A549 (cell line): Measurements from ENCODE around the gene TBC1D1. TPM values are rescaled to one million over a fixed set of nuclear protein-coding genes. Genes with fewer than 3 reads are reported as not detected.

Experiments used
- ATAC-seq, 2 experiments: fragments of 200-7000 bp in 1 of 2; fragments of >200 bp in 1 of 2; cut with Nextera tagmentation in 1 of 2; cut with Tn5 transposase in 1 of 2; 3 replicates each; pipeline versions ENCODE4 v1.8.0 to v1.9.1; 2018 to 2020; ENCODE audit warnings: mild to moderate bottlenecking in 1 of 2, moderate library complexity in 1 of 2
- CTCF ChIA-PET: fragments of 300-600 bp; sonication (Branson Sonifier 250); formaldehyde crosslinking; extraction: SDS; loops from one replicate; lab custom pipeline; 2021; ENCODE audit warnings: antibody characterized with exemption, inconsistent platforms; lab: Yijun Ruan, JAX
- POLR2A ChIA-PET: fragments of 350-600 bp; formaldehyde crosslinking; extraction: SDS; loops from one replicate; lab custom pipeline; 2021; ENCODE audit warnings: antibody characterized with exemption, inconsistent platforms; lab: Yijun Ruan, JAX
- DNase-seq, 2 experiments: peaks; one replicate each; pipeline versions ENCODE4 v3.0.0 to v3.0.0-alpha.2; 2011 to 2016; ENCODE audit warnings: low read depth in 1 of 2, low spot score in 1 of 2
- FAIRE-seq: peaks from 2 replicates; lab custom pipeline; 2011; peaks lifted over from hg19 to GRCh38; lab: Jason Lieb, UNC
- H3K27ac ChIP-seq, 2 experiments: fragments of >200 bp; sonication (Bioruptor Twin); formaldehyde crosslinking; 3 replicates each; pipeline ENCODE4 v1.5.1; 2016 to 2017
- H3K4me1 ChIP-seq: fragments of >200 bp; sonication (Bioruptor Twin); formaldehyde crosslinking; 3 replicates; pipeline ENCODE4 v1.6.1; 2016
- H3K4me2 ChIP-seq: fragments of >200 bp; sonication (Bioruptor Twin); formaldehyde crosslinking; 3 replicates; pipeline ENCODE4 v1.6.1; 2016
- H3K4me3 ChIP-seq: fragments of >200 bp; sonication (Bioruptor Twin); formaldehyde crosslinking; 3 replicates; pipeline ENCODE4 v1.5.1; 2016
- H3K9me3 ChIP-seq: fragments of >200 bp; sonication (Bioruptor Twin); formaldehyde crosslinking; 3 replicates; pipeline ENCODE4 v1.6.1; 2016
- CBX8 ChIP-seq: fragments of 200-600 bp; sonication (generic); IDR thresholded peaks from 2 replicates; pipeline ENCODE4 v1.6.1; 2016
- CEBPB ChIP-seq, 2 experiments: fragments of >200 bp in 1 of 2; sonication (Bioruptor Twin) in 1 of 2; formaldehyde crosslinking in 1 of 2; IDR thresholded peaks; 2 replicates each; pipeline ENCODE4 v1.6.1; 2012 to 2016
- CHD2 ChIP-seq: fragments of 150-350 bp; IDR thresholded peaks from 2 replicates; pipeline ENCODE4 v1.6.1; 2014; ENCODE audit warnings: low read length; ENCODE audit not compliant: partially characterized antibody
- ELK1 ChIP-seq: fragments of 150-350 bp; IDR thresholded peaks from 2 replicates; pipeline ENCODE4 v1.6.1; 2014; ENCODE audit warnings: low read depth, mild to moderate bottlenecking, low read length
- FOSB ChIP-seq: fragments of 250-450 bp; sonication (Bioruptor Pico); IDR thresholded peaks from 2 replicates; pipeline ENCODE4 v1.5.0; 2020; ENCODE audit warnings: mild to moderate bottlenecking, moderate library complexity
- HMGXB4 ChIP-seq: fragments of 250-450 bp; sonication (Bioruptor Pico); IDR thresholded peaks from 2 replicates; pipeline ENCODE4 v1.5.0; 2021; ENCODE audit warnings: mild to moderate bottlenecking, moderate library complexity, borderline replicate concordance
- HOXB13 ChIP-seq: fragments of 250-450 bp; sonication (Bioruptor Pico); IDR thresholded peaks from 2 replicates; pipeline ENCODE4 v1.5.0; 2020; ENCODE audit warnings: low read depth, mild to moderate bottlenecking, moderate library complexity
- JUNB ChIP-seq: fragments of >200 bp; sonication (Bioruptor Twin); formaldehyde crosslinking; IDR thresholded peaks from 2 replicates; pipeline ENCODE4 v1.6.1; 2016
- KDM1A ChIP-seq: fragments of 200-600 bp; sonication (generic); IDR thresholded peaks from 2 replicates; pipeline ENCODE4 v1.6.1; 2016; ENCODE audit warnings: low read depth, mild to moderate bottlenecking
- KDM5A ChIP-seq: fragments of 200-600 bp; sonication (generic); IDR thresholded peaks from 2 replicates; pipeline ENCODE4 v1.6.1; 2016; ENCODE audit warnings: antibody characterized with exemption, mild to moderate bottlenecking
- MAZ ChIP-seq: fragments of 150-350 bp; IDR thresholded peaks from 2 replicates; pipeline ENCODE4 v1.6.1; 2014; ENCODE audit warnings: antibody characterized with exemption, low read depth, low read length, borderline replicate concordance
- MYC ChIP-seq: IDR thresholded peaks from 2 replicates; pipeline ENCODE4 v1.6.1; 2012; ENCODE audit warnings: mild to moderate bottlenecking, inconsistent platforms, low read length, improper control_type of control experiment, borderline replicate concordance
- NFE2L2 ChIP-seq: fragments of 150-350 bp; conservative IDR thresholded peaks from 2 replicates; pipeline ENCODE4 v1.6.1; 2014; ENCODE audit warnings: low read length
- NPAS2 ChIP-seq: fragments of 250-450 bp; sonication (Bioruptor Pico); IDR thresholded peaks from 2 replicates; pipeline ENCODE4 v1.8.0; 2022; ENCODE audit warnings: mild to moderate bottlenecking, moderate library complexity, borderline replicate concordance
- NR3C1 ChIP-seq: fragments of >200 bp; sonication (Bioruptor Twin); formaldehyde crosslinking; IDR thresholded peaks from 3 replicates; pipeline ENCODE4 v1.6.1; 2017
- PBX3 ChIP-seq: IDR thresholded peaks from 2 replicates; pipeline ENCODE4 v1.6.1; 2012
- RNF2 ChIP-seq: fragments of 200-600 bp; sonication (generic); IDR thresholded peaks from 2 replicates; pipeline ENCODE4 v1.6.1; 2016; ENCODE audit warnings: low read depth, mild to moderate bottlenecking, antibody characterized with exemption, moderate library complexity, borderline replicate concordance
- SMC3 ChIP-seq: fragments of >200 bp; sonication (Bioruptor Twin); formaldehyde crosslinking; IDR thresholded peaks from 3 replicates; pipeline ENCODE4 v1.6.1; 2018; ENCODE audit warnings: inconsistent platforms
- SREBF2 ChIP-seq: fragments of 450-650 bp; IDR thresholded peaks from 2 replicates; pipeline ENCODE4 v1.6.1; 2014; ENCODE audit warnings: mild to moderate bottlenecking, moderate library complexity
- TFCP2L1 ChIP-seq: fragments of 250-450 bp; sonication (Bioruptor Pico); IDR thresholded peaks from 2 replicates; pipeline ENCODE4 v1.5.0; 2021; ENCODE audit warnings: mild to moderate bottlenecking
- ZFP36 ChIP-seq: fragments of 450-650 bp; IDR thresholded peaks from 2 replicates; pipeline ENCODE4 v1.6.1; 2014; ENCODE audit warnings: borderline replicate concordance; ENCODE audit not compliant: partially characterized antibody
- WGBS: methylation state at CpG from one replicate; pipeline ENCODE4 v1.1.6; 2017; ENCODE audit errors: missing lambda C conversion rate; 5-methylcytosine and 5-hydroxymethylcytosine counted together
- polyA plus RNA-seq, 4 experiments: library from polyadenylated mRNA; depleted of rRNA in 3 of 4; stranded (reverse); fragments of >200 nt; fragmentation: RNase III in 1 of 4; extraction: RNeasy Plus Mini Kit Qiagen cat#74134 plus additional on column Dnase treatment in 1 of 4; gene quantifications; 2 replicates in 3 of 4; 3 replicates in 1 of 4; pipeline ENCODE4 v1.2.3, GENCODE V29; 2011 to 2017
- TF ChIP-seq, protein P1 (sequence below): fragments of >200 bp; sonication (Bioruptor Twin); formaldehyde crosslinking; IDR thresholded peaks from 2 replicates; pipeline ENCODE4 v1.6.1; 2016
- TF ChIP-seq, protein P2 (sequence below): fragments of >200 bp; sonication (Bioruptor Twin); formaldehyde crosslinking; IDR thresholded peaks from 3 replicates; pipeline ENCODE4 v1.6.1; 2016
- TF ChIP-seq, protein P3 (sequence below): fragments of 200-600 bp; sonication (generic); IDR thresholded peaks from 2 replicates; pipeline ENCODE4 v1.6.1; 2016; ENCODE audit warnings: antibody characterized with exemption, mild to moderate bottlenecking, moderate library complexity

The TBC1D1 gene
- polyA plus RNA-seq, 2 of the 4 experiments (the other 2 are of a cell fraction), result 26.5 to 28.5 TPM

DNA sequence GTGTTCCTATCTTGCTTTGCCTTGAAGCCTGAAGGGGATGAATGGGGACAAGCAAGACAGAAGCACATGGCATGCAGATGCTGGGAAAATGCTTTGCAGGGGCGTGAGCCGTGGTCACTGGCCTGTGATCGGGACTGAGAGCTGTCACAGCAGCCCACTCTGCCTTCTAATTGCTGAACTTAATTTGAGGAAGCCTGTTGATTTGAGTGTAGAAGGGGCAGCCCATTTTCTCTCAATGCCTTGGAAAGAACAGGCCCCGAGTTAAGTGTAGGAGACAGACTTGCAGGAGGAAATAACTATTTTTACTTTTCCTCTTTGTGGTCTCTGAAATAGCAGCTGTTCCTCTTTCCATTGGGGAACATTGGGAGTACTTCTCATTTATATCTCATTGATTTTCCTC is 26.1 kb upstream of the TBC1D1 start:
- ChIA-PET POLR2A (no interaction called here), CTCF (no interaction called here)
- Histone ChIP-seq H3K27ac (no peak overlapping the region), H3K4me2 (no peak overlapping the region), H3K9me3 (no peaks in the 10 kb centered on the region), H3K4me1 (no peaks in the 10 kb centered on the region), H3K4me3 (no peak overlapping the region)
- TF ChIP-seq PBX3 (no peak), RNF2 (no peak), ZFP36 (no peak), SREBF2 (no peak), KDM1A (no peak), SMC3 (no peak), HOXB13 (CRISPR knock-in tag) (no peak), MAZ (no peak), HMGXB4 (no peak), NFE2L2 (no peak), CEBPB (IDR thresholded peaks at IDR 0.05) (no peak), CBX8 (no peak), TFCP2L1 (CRISPR knock-in tag) (no peak), NPAS2 (CRISPR knock-in tag) (no peak), NR3C1 (no peak)
- TF ChIP-seq, protein P1, sequence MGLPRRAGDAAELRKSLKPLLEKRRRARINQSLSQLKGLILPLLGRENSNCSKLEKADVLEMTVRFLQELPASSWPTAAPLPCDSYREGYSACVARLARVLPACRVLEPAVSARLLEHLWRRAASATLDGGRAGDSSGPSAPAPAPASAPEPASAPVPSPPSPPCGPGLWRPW, result no peak
- 83% methylated on average over 4 of the region's 4 CpGs for WGBS
- no peak for DNase-seq
- no peak for ATAC-seq
- FAIRE-seq, result no peak

DNA sequence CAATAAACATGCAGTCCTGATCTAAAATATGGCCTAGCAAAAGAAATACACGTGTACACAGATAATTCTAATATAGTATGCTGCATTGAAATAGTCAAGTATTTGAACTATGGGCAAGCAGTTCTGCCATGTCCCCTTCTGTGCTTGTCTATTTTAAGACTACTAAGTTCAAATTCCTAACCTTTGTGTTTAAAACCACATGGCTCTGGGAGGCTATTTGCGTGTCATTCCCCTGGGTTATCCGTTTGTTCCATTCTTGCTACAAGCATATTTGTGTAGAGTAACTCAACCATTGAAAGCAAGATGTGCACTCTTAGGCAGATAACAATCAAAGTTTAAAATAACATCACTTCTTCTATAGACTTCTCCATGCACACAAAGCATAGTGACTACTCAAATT is 25.4 kb upstream of the TBC1D1 start:
- POLR2A ChIA-PET, result no interaction called here
- CTCF ChIA-PET, result no interaction called here
- Histone ChIP-seq H3K4me3 (no peak overlapping the region), H3K4me1 (no peaks in the 10 kb centered on the region), H3K9me3 (no peaks in the 10 kb centered on the region), H3K4me2 (no peak overlapping the region), H3K27ac (no peak overlapping the region)
- FAIRE-seq (no peak), DNase-seq (no peak), ATAC-seq (no peak)
- 96% methylated on average over 3 of the region's 3 CpGs for WGBS
- TF ChIP-seq, protein P2, sequence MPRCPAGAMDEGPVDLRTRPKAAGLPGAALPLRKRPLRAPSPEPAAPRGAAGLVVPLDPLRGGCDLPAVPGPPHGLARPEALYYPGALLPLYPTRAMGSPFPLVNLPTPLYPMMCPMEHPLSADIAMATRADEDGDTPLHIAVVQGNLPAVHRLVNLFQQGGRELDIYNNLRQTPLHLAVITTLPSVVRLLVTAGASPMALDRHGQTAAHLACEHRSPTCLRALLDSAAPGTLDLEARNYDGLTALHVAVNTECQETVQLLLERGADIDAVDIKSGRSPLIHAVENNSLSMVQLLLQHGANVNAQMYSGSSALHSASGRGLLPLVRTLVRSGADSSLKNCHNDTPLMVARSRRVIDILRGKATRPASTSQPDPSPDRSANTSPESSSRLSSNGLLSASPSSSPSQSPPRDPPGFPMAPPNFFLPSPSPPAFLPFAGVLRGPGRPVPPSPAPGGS, result no peak
- TF ChIP-seq, protein P3, sequence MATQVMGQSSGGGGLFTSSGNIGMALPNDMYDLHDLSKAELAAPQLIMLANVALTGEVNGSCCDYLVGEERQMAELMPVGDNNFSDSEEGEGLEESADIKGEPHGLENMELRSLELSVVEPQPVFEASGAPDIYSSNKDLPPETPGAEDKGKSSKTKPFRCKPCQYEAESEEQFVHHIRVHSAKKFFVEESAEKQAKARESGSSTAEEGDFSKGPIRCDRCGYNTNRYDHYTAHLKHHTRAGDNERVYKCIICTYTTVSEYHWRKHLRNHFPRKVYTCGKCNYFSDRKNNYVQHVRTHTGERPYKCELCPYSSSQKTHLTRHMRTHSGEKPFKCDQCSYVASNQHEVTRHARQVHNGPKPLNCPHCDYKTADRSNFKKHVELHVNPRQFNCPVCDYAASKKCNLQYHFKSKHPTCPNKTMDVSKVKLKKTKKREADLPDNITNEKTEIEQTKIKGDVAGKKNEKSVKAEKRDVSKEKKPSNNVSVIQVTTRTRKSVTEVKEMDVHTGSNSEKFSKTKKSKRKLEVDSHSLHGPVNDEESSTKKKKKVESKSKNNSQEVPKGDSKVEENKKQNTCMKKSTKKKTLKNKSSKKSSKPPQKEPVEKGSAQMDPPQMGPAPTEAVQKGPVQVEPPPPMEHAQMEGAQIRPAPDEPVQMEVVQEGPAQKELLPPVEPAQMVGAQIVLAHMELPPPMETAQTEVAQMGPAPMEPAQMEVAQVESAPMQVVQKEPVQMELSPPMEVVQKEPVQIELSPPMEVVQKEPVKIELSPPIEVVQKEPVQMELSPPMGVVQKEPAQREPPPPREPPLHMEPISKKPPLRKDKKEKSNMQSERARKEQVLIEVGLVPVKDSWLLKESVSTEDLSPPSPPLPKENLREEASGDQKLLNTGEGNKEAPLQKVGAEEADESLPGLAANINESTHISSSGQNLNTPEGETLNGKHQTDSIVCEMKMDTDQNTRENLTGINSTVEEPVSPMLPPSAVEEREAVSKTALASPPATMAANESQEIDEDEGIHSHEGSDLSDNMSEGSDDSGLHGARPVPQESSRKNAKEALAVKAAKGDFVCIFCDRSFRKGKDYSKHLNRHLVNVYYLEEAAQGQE, result no peak
- TF ChIP-seq MYC, result no peak
- no peak for TF ChIP-seq KDM5A
- no peak for TF ChIP-seq FOSB (CRISPR knock-in tag)
- TF ChIP-seq CHD2, result no peak
- TF ChIP-seq CBX8, result no peak
- no peak for TF ChIP-seq JUNB
- TF ChIP-seq ELK1, result no peak
